H1 (cell line): ENCODE data around the gene SLC19A1. TPM values are rescaled to one million over a fixed set of nuclear protein-coding genes. Genes with fewer than 3 reads are reported as not detected.
A peak's percentile ranks its signal among the peaks of the same experiment; 100 is the strongest.
"Not testable (repeated sequence)": the region's sequence is repeated elsewhere in the genome, so short reads cannot be mapped to it uniquely, and the experiment has no call there.

Experiments used
- CTCF ChIA-PET: fragments of 300-600 bp; sonication (Branson Sonifier 250); formaldehyde crosslinking; loops from one replicate; lab custom pipeline; 2021; ENCODE audit not compliant: partially characterized antibody; lab: Charles Lee
- POLR2A ChIA-PET: fragments of 300-600 bp; sonication (Branson Sonifier 250); formaldehyde crosslinking; loops from one replicate; lab custom pipeline; 2021; ENCODE audit warnings: inconsistent platforms; ENCODE audit not compliant: partially characterized antibody; lab: Charles Lee
- DNase-seq, 2 experiments: peaks; one replicate each; pipeline versions ENCODE4 v3.0.0 to v3.0.0-alpha.2; 2010 to 2022; ENCODE audit warnings: low spot score in 2 of 2, low read depth in 1 of 2, mixed read lengths in 1 of 2
- FAIRE-seq: peaks from 2 replicates; lab custom pipeline; 2011; peaks lifted over from hg19 to GRCh38; lab: Jason Lieb, UNC
- H2AFZ ChIP-seq: 2 replicates; pipeline ENCODE4 v1.8.1; 2012; ENCODE audit warnings: low read length, inconsistent platforms
- H2AK5ac ChIP-seq: 2 replicates; pipeline ENCODE4 v1.6.1; 2013; ENCODE audit warnings: low read depth, low read length
- H2BK120ac ChIP-seq: replicated peaks from 2 replicates; pipeline ENCODE3; 2013; ENCODE audit warnings: low read depth, low read length, inconsistent platforms
- H2BK12ac ChIP-seq: 2 replicates; pipeline ENCODE4 v1.6.1; 2013; ENCODE audit warnings: low read depth, low read length
- H2BK15ac ChIP-seq: 2 replicates; pipeline ENCODE4 v1.6.1; 2013; ENCODE audit warnings: low read length
- H2BK20ac ChIP-seq: 2 replicates; pipeline ENCODE4 v1.6.1; 2013; ENCODE audit warnings: low read length
- H2BK5ac ChIP-seq: 2 replicates; pipeline ENCODE4 v1.6.1; 2013; ENCODE audit warnings: low read depth, low read length
- H3K14ac ChIP-seq: 2 replicates; pipeline ENCODE4 v1.6.1; 2013; ENCODE audit warnings: inconsistent platforms; ENCODE audit not compliant: insufficient read length
- H3K18ac ChIP-seq: 2 replicates; pipeline ENCODE4 v1.6.1; 2013; ENCODE audit warnings: low read length; ENCODE audit errors: extremely low read depth
- H3K23ac ChIP-seq: 2 replicates; pipeline ENCODE4 v1.6.1; 2013; ENCODE audit warnings: inconsistent platforms; ENCODE audit not compliant: insufficient read length
- H3K23me2 ChIP-seq: 2 replicates; pipeline ENCODE4 v1.6.1; 2013; ENCODE audit warnings: low read depth, low read length
- H3K27ac ChIP-seq: 2 replicates; pipeline ENCODE4 v1.6.1; 2011; ENCODE audit warnings: low read depth, low read length, inconsistent platforms
- H3K27me3 ChIP-seq, 4 experiments: replicated peaks in 1 of 4; 1 replicate in 1 of 4; 2 replicates in 3 of 4; pipeline versions ENCODE4 v1.6.1 to v1.8.1; 2011 to 2013; ENCODE audit warnings: low read length in 3 of 4, mild to moderate bottlenecking in 3 of 4, inconsistent platforms in 2 of 4, mixed read lengths in 2 of 4, moderate library complexity in 1 of 4; ENCODE audit not compliant: control insufficient read depth in 3 of 4, insufficient read depth in 3 of 4; ENCODE audit errors: extremely low read depth in 1 of 4
- H3K36me3 ChIP-seq, 4 experiments: 2 replicates each; pipeline versions ENCODE4 v1.6.1 to v1.8.1; 2011 to 2013; ENCODE audit warnings: mild to moderate bottlenecking in 4 of 4, low read length in 3 of 4, moderate library complexity in 2 of 4, control low read depth in 1 of 4, inconsistent platforms in 1 of 4; ENCODE audit not compliant: insufficient read depth in 4 of 4, control insufficient read depth in 2 of 4
- H3K4ac ChIP-seq: replicated peaks from 2 replicates; pipeline ENCODE3; 2013; ENCODE audit warnings: low read length, low read depth, mixed read lengths, inconsistent platforms; ENCODE audit not compliant: insufficient read length
- H3K4me1 ChIP-seq, 4 experiments: replicated peaks in 1 of 4; 1 replicate in 1 of 4; 2 replicates in 3 of 4; pipeline versions ENCODE4 v1.6.1 to v1.8.1; 2011 to 2013; ENCODE audit warnings: low read length in 3 of 4, inconsistent platforms in 2 of 4, mixed read lengths in 1 of 4; ENCODE audit not compliant: insufficient read depth in 4 of 4, control insufficient read depth in 3 of 4
- H3K4me2 ChIP-seq, 2 experiments: 2 replicates each; pipeline versions ENCODE4 v1.6.1 to v1.8.1; 2011 to 2013; ENCODE audit warnings: low read depth in 2 of 2, low read length in 2 of 2, control low read depth in 1 of 2, inconsistent platforms in 1 of 2, mild to moderate bottlenecking in 1 of 2; ENCODE audit not compliant: insufficient read depth in 1 of 2
- H3K4me3 ChIP-seq, 4 experiments: fragments of 200-600, 300-600 bp in 1 of 4; sonication (generic), shearing (Covaris generic), sonication (Bioruptor Twin) in 1 of 4; 2 replicates each; pipeline versions ENCODE4 v1.5.1 to v1.8.1; 2011 to 2016; ENCODE audit warnings: low read length in 4 of 4, low read depth in 3 of 4, control low read depth in 2 of 4, inconsistent platforms in 2 of 4, mild to moderate bottlenecking in 2 of 4, mixed read lengths in 1 of 4, moderate library complexity in 1 of 4; ENCODE audit not compliant: insufficient read depth in 2 of 4; ENCODE audit errors: extremely low read depth in 1 of 4
- H3K56ac ChIP-seq: replicated peaks from 2 replicates; pipeline ENCODE3; 2013; ENCODE audit warnings: low read depth, mild to moderate bottlenecking, mixed read lengths, low read length, inconsistent platforms; ENCODE audit not compliant: insufficient read length
- H3K79me1 ChIP-seq: 2 replicates; pipeline ENCODE4 v1.6.1; 2013; ENCODE audit warnings: low read depth, low read length, control low read depth
- H3K79me2 ChIP-seq, 2 experiments: 2 replicates each; pipeline versions ENCODE4 v1.6.1 to v1.8.1; 2012 to 2013; ENCODE audit warnings: low read length in 2 of 2, mild to moderate bottlenecking in 2 of 2, inconsistent platforms in 1 of 2; ENCODE audit not compliant: insufficient read depth in 2 of 2, control insufficient read depth in 1 of 2
- H3K9ac ChIP-seq, 4 experiments: replicated peaks in 1 of 4; 1 replicate in 1 of 4; 2 replicates in 3 of 4; pipeline versions ENCODE4 v1.6.1 to v1.8.1; 2011 to 2013; ENCODE audit warnings: low read depth in 3 of 4, low read length in 3 of 4, control low read depth in 2 of 4, mild to moderate bottlenecking in 2 of 4, moderate library complexity in 2 of 4, inconsistent platforms in 1 of 4; ENCODE audit errors: extremely low read depth in 1 of 4
- H3K9me3 ChIP-seq, 2 experiments: 2 replicates each; pipeline versions ENCODE4 v1.6.1 to v1.8.1; 2012 to 2013; ENCODE audit warnings: mild to moderate bottlenecking in 2 of 2, moderate library complexity in 2 of 2, control low read depth in 1 of 2, inconsistent platforms in 1 of 2, low read depth in 1 of 2, low read length in 1 of 2, mixed read lengths in 1 of 2; ENCODE audit not compliant: insufficient read depth in 2 of 2
- H4K20me1 ChIP-seq, 2 experiments: replicated peaks in 1 of 2; 2 replicates each; pipeline versions ENCODE3 to v1.8.1; 2011 to 2013; ENCODE audit warnings: inconsistent platforms in 2 of 2, low read length in 2 of 2, mild to moderate bottlenecking in 1 of 2; ENCODE audit not compliant: insufficient read depth in 2 of 2, control insufficient read depth in 1 of 2
- H4K5ac ChIP-seq: 2 replicates; pipeline ENCODE4 v1.6.1; 2013; ENCODE audit warnings: low read length, low read depth, mixed read lengths, inconsistent platforms; ENCODE audit not compliant: insufficient read length
- H4K8ac ChIP-seq: 2 replicates; pipeline ENCODE4 v1.8.0; 2013; ENCODE audit warnings: mild to moderate bottlenecking, moderate library complexity, low read length, inconsistent platforms; ENCODE audit not compliant: insufficient read depth; ENCODE audit errors: extremely low read depth
- H4K91ac ChIP-seq: replicated peaks from 2 replicates; pipeline ENCODE3; 2013; ENCODE audit warnings: low read length, mixed read lengths, inconsistent platforms; ENCODE audit not compliant: insufficient read length
- HDAC2 ChIP-seq, 2 experiments: fragments of 300-600 bp in 1 of 2; sonication (generic) in 1 of 2; IDR thresholded peaks; 2 replicates each; pipeline ENCODE4 v1.6.1; 2011 to 2012; ENCODE audit warnings: low read depth in 2 of 2, low read length in 2 of 2, mild to moderate bottlenecking in 2 of 2, moderate library complexity in 2 of 2, borderline replicate concordance in 1 of 2, inconsistent platforms in 1 of 2
- KDM1A ChIP-seq: fragments of 200-600, 300-600 bp; sonication (generic); IDR thresholded peaks from 2 replicates; pipeline ENCODE4 v1.7.1; 2016; ENCODE audit warnings: mild to moderate bottlenecking, low read length, borderline replicate concordance
- SP2 ChIP-seq: IDR thresholded peaks from 2 replicates; pipeline ENCODE4 v1.6.1; 2012; ENCODE audit warnings: mild to moderate bottlenecking, low read length, inconsistent platforms
- SP4 ChIP-seq: IDR thresholded peaks from 2 replicates; pipeline ENCODE4 v1.6.1; 2012; ENCODE audit warnings: low read length, inconsistent platforms
- TEAD4 ChIP-seq: IDR thresholded peaks from 2 replicates; pipeline ENCODE4 v1.6.1; 2012; ENCODE audit warnings: low read depth, low read length, inconsistent platforms, mixed read lengths
- WGBS, 2 experiments: shearing (Covaris generic) in 1 of 2; methylation state at CpG; one replicate each; pipeline versions ENCODE4 v1.1.6 to v1.1.7; 2013 to 2015; ENCODE audit warnings: low lambda C conversion rate in 2 of 2, mixed read lengths in 2 of 2, inconsistent platforms in 1 of 2, low coverage in 1 of 2, missing lambda C conversion rate in 1 of 2; ENCODE audit not compliant: insufficient replicate concordance in 2 of 2, insufficient coverage in 1 of 2, insufficient read length in 1 of 2; ENCODE audit errors: extremely low coverage in 1 of 2, missing lambda C conversion rate in 1 of 2; 5-methylcytosine and 5-hydroxymethylcytosine counted together
- polyA plus RNA-seq, 7 experiments: library from polyadenylated mRNA; depleted of rRNA in 3 of 7; stranded (reverse) in 5 of 7; unstranded in 2 of 7; fragments of >200 nt in 5 of 7; fragments of 200-250 nt in 2 of 7; gene quantifications; 1 replicate in 5 of 7; 2 replicates in 1 of 7; 4 replicates in 1 of 7; pipeline versions ENCODE4 v1.2.1 to v1.2.3, GENCODE V29; 2011 to 2013; ENCODE audit warnings: missing spikeins in 2 of 7, mixed read lengths in 2 of 7
- total RNA-seq: library from RNA; stranded (reverse); fragmentation: NEBNext Ultra II Directional; extraction: Animal tissue kit (Norgen Biotek cat#: 25700); gene quantifications from 2 replicates; pipeline ENCODE4 v1.2.1, GENCODE V29; 2021

Gene SLC19A1
- total and polyA plus RNA-seq, 2 of the 8 experiments (the other 6 are each of a cell fraction or from before 2014, with no cell fraction given), result 31.6 to 43.8 TPM

DNA sequence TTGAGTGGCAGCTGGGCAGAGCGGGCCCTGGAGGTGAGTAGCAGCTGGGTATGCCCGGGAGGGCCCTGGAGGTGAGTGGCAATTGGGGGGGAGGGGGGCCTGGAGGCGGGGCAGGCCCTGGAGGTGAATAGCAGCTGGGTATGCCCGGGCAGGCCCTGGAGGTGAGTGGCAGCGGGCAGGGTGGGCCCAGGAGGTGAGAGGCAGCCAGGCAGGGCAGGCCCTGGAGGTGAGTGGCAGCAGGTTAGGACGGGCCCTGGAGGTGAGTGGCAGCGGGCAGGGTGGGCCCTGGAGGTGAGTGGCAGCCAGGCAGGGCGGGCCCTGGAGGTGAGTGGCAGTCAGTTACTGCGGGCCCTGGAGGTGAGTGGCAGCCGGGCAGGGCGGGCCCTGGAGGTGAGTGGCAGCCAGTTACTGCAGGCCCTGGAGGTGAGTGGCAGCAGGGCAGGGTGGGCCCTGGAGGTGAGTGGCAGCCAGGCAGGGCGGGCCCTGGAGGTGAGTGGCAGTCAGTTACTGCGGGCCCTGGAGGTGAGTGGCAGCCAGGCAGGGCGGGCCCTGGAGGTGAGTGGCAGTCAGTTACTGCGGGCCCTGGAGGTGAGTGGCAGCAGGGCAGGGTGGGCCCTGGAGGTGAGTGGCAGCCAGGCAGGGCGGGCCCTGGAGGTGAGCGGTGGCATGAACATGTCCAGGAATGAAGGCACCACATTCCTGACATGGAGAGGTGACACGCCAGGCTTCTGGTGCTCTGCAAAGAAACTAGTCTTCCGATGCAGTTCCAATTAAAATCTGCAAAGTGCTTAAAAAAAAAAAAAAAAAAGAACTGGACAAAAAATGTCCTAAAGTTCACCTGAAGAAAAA is 14.9 kb downstream of the SLC19A1 start:
- 70% methylated on average over 10 of the region's 19 CpGs; no CpG with 5 or more reads in 1 of the 2 experiments for WGBS, 2 experiments
- H2BK120ac ChIP-seq, result not testable (repeated sequence)

More for the DNA sequence above, 14.9 kb downstream of the SLC19A1 start:
- H2BK15ac ChIP-seq, H2BK5ac ChIP-seq, H3K56ac ChIP-seq, H4K91ac ChIP-seq, H3K27ac ChIP-seq, H3K23ac ChIP-seq, H3K4ac ChIP-seq, H3K4me2 ChIP-seq, H4K5ac ChIP-seq, H3K4me3 ChIP-seq, H3K4me1 ChIP-seq, H2BK12ac ChIP-seq, H3K79me1 ChIP-seq, H3K79me2 ChIP-seq, H2AK5ac ChIP-seq, H3K9me3 ChIP-seq, H2AFZ ChIP-seq, H3K14ac ChIP-seq, FAIRE-seq, H4K8ac ChIP-seq, H2BK20ac ChIP-seq, H3K27me3 ChIP-seq, H3K9ac ChIP-seq, H3K18ac ChIP-seq: not testable (repeated sequence)
- H3K23me2 ChIP-seq, result peaks cover 10% of the 10 kb centered on the region
- CTCF ChIA-PET, result interaction anchor here (1.1 kb wide), 2 partner anchors 29 to 238 kb away, joined by 3 read pairs; no protein-coding TSS in a partner anchor
- TF ChIP-seq KDM1A, result peak; percentile 86
- 0 out of 4 replicates have a peak, but pooled peaks of 1 of the 2 experiments have one; percentile 35 for TF ChIP-seq HDAC2 (IDR thresholded peaks at IDR 0.05; ENCODE audit: borderline replicate concordance in 1 of 2, low read depth in 2 of 2, low read length in 2 of 2)
- 0 out of 2 replicates have a peak, but pooled peaks have one; percentile 48 for TF ChIP-seq TEAD4
- peak; percentile 19; the same call in 1 of the 2 replicates for TF ChIP-seq SP2
- TF ChIP-seq SP4, result peak; percentile 84; the same call in 1 of the 2 replicates
- POLR2A ChIA-PET, result interaction anchor here (0.6 to 1.0 kb wide), 3 partner anchors 79 to 123 kb away, joined by 3 to 4 read pairs (median 3); no protein-coding TSS in a partner anchor
- peak; percentile 61 to 80 for DNase-seq
- H3K36me3 ChIP-seq, result peaks cover 9 to 30% (median 18%) of the 10 kb centered on the region in 4 experiments; a peak in 6 of 8 replicates
- H4K20me1 ChIP-seq, result peaks cover 6 to 18% of the 10 kb centered on the region in 2 experiments
